HG03103 (cell line): ENCODE measurements around the gene HOXB6.

ENCODE experiments used
- ATAC-seq: cut with Tn5 transposase; IDR thresholded peaks from one replicate; pipeline ENCODE4 v1.9.1; 2021; ENCODE audit warnings: low read depth; ENCODE audit not compliant: unreplicated experiment

The HOXB6 gene

GRCh38 chr17:48624118-48624517 lies 19.3 kb upstream of the HOXB6 start:
- no peak for ATAC-seq

- ATAC-seq = no peak
Measured at GRCh38 chr17:48623583-48623982, 18.8 kb upstream of the HOXB6 start.

GRCh38 chr17:48622857-48623256 lies 18.1 kb upstream of the HOXB6 start:
- ATAC-seq = no peak

- ATAC-seq = no peak
Measured at GRCh38 chr17:48621410-48622392, 16.9 kb upstream of the HOXB6 start.

GRCh38 chr17:48620461-48621139 lies 15.8 kb upstream of the HOXB6 start:
- ATAC-seq = no peak

- no peak for ATAC-seq
Measured at GRCh38 chr17:48619826-48620449, 15.2 kb upstream of the HOXB6 start.

GRCh38 chr17:48618256-48618896 lies 13.6 kb upstream of the HOXB6 start:
- ATAC-seq = no peak

GRCh38 chr17:48617471-48618255 lies 12.9 kb upstream of the HOXB6 start:
- ATAC-seq = no peak

- ATAC-seq = no peak
Measured at GRCh38 chr17:48616717-48617470, 12.1 kb upstream of the HOXB6 start.

- ATAC-seq = no peak
Measured at GRCh38 chr17:48615963-48616716, 11.4 kb upstream of the HOXB6 start.

GRCh38 chr17:48615047-48615962 lies 10.5 kb upstream of the HOXB6 start, which contains the start of gene HOXB8:
TSS of gene HOXB8 (minus strand) at chr17:48615292. CDS start at chr17:48614704, 588 bp downstream.
- ATAC-seq = no peak

GRCh38 chr17:48613862-48614694 lies 9.3 kb upstream of the HOXB6 start:
- ATAC-seq = no peak

GRCh38 chr17:48612854-48613691 lies 8.3 kb upstream of the HOXB6 start:
- ATAC-seq = no peak

GRCh38 chr17:48612456-48612853 lies 7.7 kb upstream of the HOXB6 start:
- no peak for ATAC-seq

GRCh38 chr17:48611681-48612455 lies 7.1 kb upstream of the HOXB6 start:
- no peak for ATAC-seq
